Endodermal cell (in vitro differentiated cells): ENCODE measurements around the gene U2AF1L4. TPM values are rescaled to one million over a fixed set of nuclear protein-coding genes. Genes with fewer than 3 reads are reported as not detected.

Experiments used
- DNase-seq: peaks from one replicate; pipeline ENCODE4 v3.0.0-alpha.2; 2017
- H3K27ac ChIP-seq: 2 replicates; pipeline ENCODE4 v1.5.1; 2013; ENCODE audit warnings: mild to moderate bottlenecking, low read depth, low read length, moderate library complexity
- H3K27me3 ChIP-seq: 2 replicates; pipeline ENCODE4 v1.6.1; 2013; ENCODE audit warnings: mild to moderate bottlenecking, low read length, moderate library complexity; ENCODE audit not compliant: insufficient read depth, control insufficient read depth, poor library complexity, severe bottlenecking
- H3K36me3 ChIP-seq: 2 replicates; pipeline ENCODE4 v1.7.0; 2013; ENCODE audit warnings: mild to moderate bottlenecking, low read length, moderate library complexity; ENCODE audit not compliant: control insufficient read depth, insufficient read depth
- H3K4me1 ChIP-seq: one replicate; pipeline ENCODE4 v1.7.0; 2013; ENCODE audit warnings: low read length; ENCODE audit not compliant: control insufficient read depth, insufficient read depth
- H3K4me3 ChIP-seq: 2 replicates; pipeline ENCODE4 v1.5.1; 2013; ENCODE audit warnings: mild to moderate bottlenecking, low read length, moderate library complexity
- H3K9ac ChIP-seq: 2 replicates; pipeline ENCODE4 v1.6.1; 2013; ENCODE audit warnings: mild to moderate bottlenecking, low read length, moderate library complexity; ENCODE audit not compliant: poor library complexity, severe bottlenecking; ENCODE audit errors: extremely low read depth
- H3K9me3 ChIP-seq: 2 replicates; pipeline ENCODE4 v1.6.1; 2013; ENCODE audit warnings: mild to moderate bottlenecking, low read length, moderate library complexity; ENCODE audit not compliant: control insufficient read depth
- H3K27ac Mint-ChIP-seq: 2 replicates; pipeline ENCODE4 v1.8.0; 2020; ENCODE audit warnings: mixed read lengths
- H3K27me3 Mint-ChIP-seq: 2 replicates; pipeline ENCODE4 v1.8.0; 2021; ENCODE audit warnings: mild to moderate bottlenecking, mixed read lengths; ENCODE audit not compliant: insufficient read depth
- H3K36me3 Mint-ChIP-seq: 2 replicates; pipeline ENCODE4 v1.8.0; 2020; ENCODE audit warnings: low read depth, mixed read lengths
- H3K4me1 Mint-ChIP-seq: 2 replicates; pipeline ENCODE4 v1.8.0; 2020; ENCODE audit warnings: mixed read lengths
- H3K4me3 Mint-ChIP-seq: 2 replicates; pipeline ENCODE4 v1.8.0; 2020; ENCODE audit warnings: mild to moderate bottlenecking, moderate library complexity, mixed read lengths
- H3K9me3 Mint-ChIP-seq: 2 replicates; pipeline ENCODE4 v1.8.0; 2020; ENCODE audit warnings: mild to moderate bottlenecking, mixed read lengths
- WGBS, 2 experiments: methylation state at CpG; one replicate each; pipeline versions ENCODE4 v1.1.5 to v1.1.7; 2013; ENCODE audit warnings: missing lambda C conversion rate in 2 of 2, mixed read lengths in 1 of 2; ENCODE audit not compliant: insufficient coverage in 1 of 2, insufficient read length in 1 of 2; 5-methylcytosine and 5-hydroxymethylcytosine counted together
- total RNA-seq, 2 donors: library from RNA; stranded (reverse); fragmentation: NEBNext Ultra II Directional in 1 of 2; extraction: Animal tissue kit (Norgen Biotek cat#: 25700) in 1 of 2; gene quantifications; 2 replicates in 1 of 2; 3 replicates in 1 of 2; pipeline ENCODE4 v1.2.1, GENCODE V29; 2021
- TF ChIP-seq, protein P1 (sequence below): fragments of 200-600 bp; sonication (generic); conservative IDR thresholded peaks from 2 replicates; pipeline ENCODE4 v1.5.0; 2021; ENCODE audit warnings: antibody characterized with exemption, mild to moderate bottlenecking

U2AF1L4 gene
- total RNA-seq, 2 donors from 2014 or later, result 17.3 to 23.2 TPM

- no peaks in the 10 kb centered on the region for H3K4me1 Mint-ChIP-seq
- Histone ChIP-seq H3K4me1 (no peaks in the 10 kb centered on the region), H3K27ac (peak overlapping the region; percentile 60), H3K4me3 (peak overlapping the region; percentile 87), H3K9ac (peak overlapping the region; percentile 62), H3K27me3 (no peaks in the 10 kb centered on the region), H3K36me3 (peaks cover 37% of the 10 kb centered on the region), H3K9me3 (no peaks in the 10 kb centered on the region)
- H3K9me3 Mint-ChIP-seq, result no peaks in the 10 kb centered on the region
- peak overlapping the region; percentile 66 for H3K4me3 Mint-ChIP-seq
- peak overlapping the region; percentile 98 for H3K27ac Mint-ChIP-seq
- no peaks in the 10 kb centered on the region for H3K27me3 Mint-ChIP-seq
- peaks cover 39% of the 10 kb centered on the region for H3K36me3 Mint-ChIP-seq
- DNase-seq, result no peak
- WGBS, 2 experiments, result 9% methylated on average over 16 of the region's 16 CpGs; no CpG with 5 or more reads in 1 of the 2 experiments
- TF ChIP-seq, protein P1, sequence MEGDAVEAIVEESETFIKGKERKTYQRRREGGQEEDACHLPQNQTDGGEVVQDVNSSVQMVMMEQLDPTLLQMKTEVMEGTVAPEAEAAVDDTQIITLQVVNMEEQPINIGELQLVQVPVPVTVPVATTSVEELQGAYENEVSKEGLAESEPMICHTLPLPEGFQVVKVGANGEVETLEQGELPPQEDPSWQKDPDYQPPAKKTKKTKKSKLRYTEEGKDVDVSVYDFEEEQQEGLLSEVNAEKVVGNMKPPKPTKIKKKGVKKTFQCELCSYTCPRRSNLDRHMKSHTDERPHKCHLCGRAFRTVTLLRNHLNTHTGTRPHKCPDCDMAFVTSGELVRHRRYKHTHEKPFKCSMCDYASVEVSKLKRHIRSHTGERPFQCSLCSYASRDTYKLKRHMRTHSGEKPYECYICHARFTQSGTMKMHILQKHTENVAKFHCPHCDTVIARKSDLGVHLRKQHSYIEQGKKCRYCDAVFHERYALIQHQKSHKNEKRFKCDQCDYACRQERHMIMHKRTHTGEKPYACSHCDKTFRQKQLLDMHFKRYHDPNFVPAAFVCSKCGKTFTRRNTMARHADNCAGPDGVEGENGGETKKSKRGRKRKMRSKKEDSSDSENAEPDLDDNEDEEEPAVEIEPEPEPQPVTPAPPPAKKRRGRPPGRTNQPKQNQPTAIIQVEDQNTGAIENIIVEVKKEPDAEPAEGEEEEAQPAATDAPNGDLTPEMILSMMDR, result no peak
Observed at GRCh38 chr19:35740108-35740422, 5.2 kb downstream of the U2AF1L4 start.

DNA sequence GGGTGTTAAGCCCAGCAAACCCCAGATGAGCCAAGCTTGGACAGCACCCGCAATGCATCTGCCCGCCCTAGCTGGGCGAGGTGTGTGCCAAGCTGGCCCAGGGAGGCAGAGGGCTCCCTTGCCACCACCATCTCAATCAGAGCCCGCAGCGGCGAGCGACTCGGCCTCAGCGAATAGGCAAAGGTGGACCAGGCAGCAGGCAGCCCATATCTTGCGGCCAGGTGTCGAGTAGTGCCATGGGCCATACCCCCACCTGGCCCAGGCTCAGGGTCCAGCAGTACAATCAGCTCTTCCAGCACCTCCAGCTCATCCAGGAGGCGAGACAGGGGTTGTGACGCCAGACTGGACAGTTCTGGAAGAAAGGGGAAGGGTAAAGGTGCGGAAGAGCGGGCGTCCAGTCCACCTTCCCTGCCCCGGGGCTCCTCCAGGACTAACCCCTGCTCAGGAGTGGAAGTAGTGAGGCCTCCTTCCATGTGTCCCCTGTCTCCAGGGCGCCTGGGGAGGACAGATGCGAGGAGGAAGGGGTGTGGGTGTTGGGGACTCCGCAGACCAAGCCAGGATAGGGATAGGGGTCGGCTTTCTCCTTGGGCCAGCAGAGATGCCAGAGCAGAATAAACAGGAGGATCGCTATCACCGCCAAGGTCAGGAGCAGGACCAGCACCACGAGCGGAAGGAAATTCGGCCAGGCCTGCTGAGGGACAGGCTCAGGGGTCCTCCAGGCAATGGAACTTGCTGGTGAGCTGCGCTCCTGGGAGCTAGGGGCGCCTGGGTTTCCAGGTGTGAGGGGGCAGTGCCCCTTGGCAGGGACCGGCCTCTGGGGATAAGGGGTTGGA, 5.7 kb downstream of the U2AF1L4 start:
- Mint-ChIP-seq H3K36me3 (peaks cover 45% of the 10 kb centered on the region), H3K9me3 (no peaks in the 10 kb centered on the region), H3K4me3 (peak overlapping the region; percentile 66), H3K27ac (peak overlapping the region; percentile 52), H3K4me1 (no peaks in the 10 kb centered on the region), H3K27me3 (no peaks in the 10 kb centered on the region)
- no peaks in the 10 kb centered on the region for H3K27me3 ChIP-seq
- H3K4me1 ChIP-seq, result no peaks in the 10 kb centered on the region
- H3K9me3 ChIP-seq, result no peaks in the 10 kb centered on the region
- peak; percentile 62 for DNase-seq
- H3K27ac ChIP-seq, result no peak overlapping the region
- 82 to 87% methylated on average over 7 to 28 of the region's 29 CpGs for WGBS, 2 experiments
- H3K4me3 ChIP-seq, result peak overlapping the region; percentile 87
- H3K9ac ChIP-seq, result peak overlapping the region; percentile 62
- TF ChIP-seq, protein P1, result no peak
- H3K36me3 ChIP-seq, result peaks cover 42% of the 10 kb centered on the region

DNA sequence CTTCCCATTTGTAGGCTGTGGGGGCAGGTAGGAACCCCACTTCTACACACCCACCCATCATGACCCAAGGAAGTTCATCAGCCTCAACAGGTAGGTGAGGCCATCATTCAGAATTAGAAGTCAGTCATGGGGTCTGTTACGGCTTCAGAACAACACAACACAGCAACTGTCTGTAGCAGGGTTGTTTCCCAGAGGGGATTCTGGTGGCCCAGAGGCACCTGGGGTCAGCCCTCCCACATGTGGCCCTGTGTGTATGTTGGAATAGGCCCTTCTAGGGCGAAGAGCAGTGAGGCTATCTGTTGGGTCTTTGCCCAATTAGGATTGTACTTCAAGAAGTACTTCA, 6.4 kb downstream of the U2AF1L4 start:
- TF ChIP-seq, protein P1, result no peak
- whole genome bisulfite sequencing, 2 experiments, result 90% methylated on average over 2 of the region's 2 CpGs; no CpG with 5 or more reads in 1 of the 2 experiments
- peaks cover 49% of the 10 kb centered on the region for H3K36me3 ChIP-seq
- no peaks in the 10 kb centered on the region for H3K9me3 ChIP-seq
- Mint-ChIP-seq H3K4me3 (no peak overlapping the region), H3K9me3 (no peaks in the 10 kb centered on the region), H3K4me1 (no peaks in the 10 kb centered on the region), H3K36me3 (peaks cover 51% of the 10 kb centered on the region), H3K27ac (no peak overlapping the region), H3K27me3 (no peaks in the 10 kb centered on the region)
- H3K4me3 ChIP-seq, result no peak overlapping the region
- no peaks in the 10 kb centered on the region for H3K27me3 ChIP-seq
- no peaks in the 10 kb centered on the region for H3K4me1 ChIP-seq
- DNase-seq, result no peak
- no peak overlapping the region for H3K9ac ChIP-seq
- no peak overlapping the region for H3K27ac ChIP-seq
